ENCODE measurements around the gene CEP112.

GRCh38 chr17:65723431-65724151 lies 468.3 kb downstream of the CEP112 start:
- TF ChIP-seq CTCF (IDR thresholded peaks at IDR 0.05; ENCODE audit: low read depth, low read length) (no peak), MAX (IDR thresholded peaks at IDR 0.05; ENCODE audit: low read depth, low read length) (no peak)

All from NB4 (cell line).